ENCODE measurements around the gene GABBR2. TPM values are rescaled to one million over a fixed set of nuclear protein-coding genes. Genes with fewer than 3 reads are reported as not detected.

The GABBR2 gene
- total and polyA plus RNA-seq, 9 of the 15 experiments (the other 6 are each of a cell fraction or from before 2014, with no cell fraction given) = 0.15 to 1.9 (median 0.32) TPM

- Histone ChIP-seq H3K4me1 (replicated peaks in 1 of 2; ENCODE audit: control insufficient read depth in 2 of 2, insufficient read depth in 2 of 2, low read length in 2 of 2) (no peaks in the 10 kb centered on the region; a peak in 1 of 5 replicates), H3K4me2 (ENCODE audit: insufficient read depth, low read length) (no peak overlapping the region), H3K9me1 (ENCODE audit: control insufficient read depth, insufficient read depth, low read length) (no peaks in the 10 kb centered on the region), H3K9me3 (replicated peaks; ENCODE audit: control insufficient read depth, insufficient read depth, low read depth, low read length) (no peaks in the 10 kb centered on the region), H3K27ac (ENCODE audit: extremely low read depth, low read depth, low read length) (no peak overlapping the region), H3K36me3 (ENCODE audit: control insufficient read depth, insufficient read depth, low read length) (no peaks in the 10 kb centered on the region), H3K9ac (ENCODE audit: insufficient read depth in 1 of 2, low read depth in 2 of 2, low read length in 2 of 2) (no peak overlapping the region), H3K4me3 (no peak overlapping the region), H4K20me1 (replicated peaks; ENCODE audit: control insufficient read depth, insufficient read depth, low read length) (peaks cover 4% of the 10 kb centered on the region), H2AFZ (ENCODE audit: low read depth, low read length) (no peak overlapping the region), H3K79me2 (ENCODE audit: control insufficient read depth, insufficient read depth, low read length) (no peaks in the 10 kb centered on the region), H3K27me3 (ENCODE audit: control insufficient read depth in 2 of 2, insufficient read depth in 2 of 2, low read length in 2 of 2) (peaks cover 24 to 47% of the 10 kb centered on the region in 2 experiments; a peak in 4 of 5 replicates)
- BruUV-seq (replicated peaks) = no TSS peak
- TF ChIP-seq COPS2 (conservative IDR thresholded peaks at IDR 0.05) = no peak
- no peak for TF ChIP-seq NR2C2 (CRISPR knock-in tag; IDR thresholded peaks at IDR 0.05)
- no peak for TF ChIP-seq NR2C2 (tag; IDR thresholded peaks at IDR 0.05)
- TF ChIP-seq NFIC (IDR thresholded peaks at IDR 0.05) = no peak
- no peak for TF ChIP-seq GABPB2 (CRISPR knock-in tag; conservative IDR thresholded peaks at IDR 0.05)
- TF ChIP-seq RAD51 (IDR thresholded peaks at IDR 0.05; ENCODE audit: borderline replicate concordance, low read depth) = no peak
- TF ChIP-seq CSDE1 (IDR thresholded peaks at IDR 0.05) = no peak
- TF ChIP-seq IRF9 (tag; IDR thresholded peaks at IDR 0.05) = no peak
- no peak for TF ChIP-seq GTF2E2 (tag; IDR thresholded peaks at IDR 0.05)
- TF ChIP-seq HDAC1 (IDR thresholded peaks at IDR 0.05) = no peak
- no peak for TF ChIP-seq HIVEP1 (CRISPR knock-in tag; IDR thresholded peaks at IDR 0.05)
- TF ChIP-seq, protein P1, sequence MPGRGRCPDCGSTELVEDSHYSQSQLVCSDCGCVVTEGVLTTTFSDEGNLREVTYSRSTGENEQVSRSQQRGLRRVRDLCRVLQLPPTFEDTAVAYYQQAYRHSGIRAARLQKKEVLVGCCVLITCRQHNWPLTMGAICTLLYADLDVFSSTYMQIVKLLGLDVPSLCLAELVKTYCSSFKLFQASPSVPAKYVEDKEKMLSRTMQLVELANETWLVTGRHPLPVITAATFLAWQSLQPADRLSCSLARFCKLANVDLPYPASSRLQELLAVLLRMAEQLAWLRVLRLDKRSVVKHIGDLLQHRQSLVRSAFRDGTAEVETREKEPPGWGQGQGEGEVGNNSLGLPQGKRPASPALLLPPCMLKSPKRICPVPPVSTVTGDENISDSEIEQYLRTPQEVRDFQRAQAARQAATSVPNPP (IDR thresholded peaks at IDR 0.05; ENCODE audit: borderline replicate concordance, insufficient read depth, insufficient read length) = no peak
- no peak for TF ChIP-seq SIN3B (IDR thresholded peaks at IDR 0.05; ENCODE audit: low read depth)
- TF ChIP-seq, protein P2, sequence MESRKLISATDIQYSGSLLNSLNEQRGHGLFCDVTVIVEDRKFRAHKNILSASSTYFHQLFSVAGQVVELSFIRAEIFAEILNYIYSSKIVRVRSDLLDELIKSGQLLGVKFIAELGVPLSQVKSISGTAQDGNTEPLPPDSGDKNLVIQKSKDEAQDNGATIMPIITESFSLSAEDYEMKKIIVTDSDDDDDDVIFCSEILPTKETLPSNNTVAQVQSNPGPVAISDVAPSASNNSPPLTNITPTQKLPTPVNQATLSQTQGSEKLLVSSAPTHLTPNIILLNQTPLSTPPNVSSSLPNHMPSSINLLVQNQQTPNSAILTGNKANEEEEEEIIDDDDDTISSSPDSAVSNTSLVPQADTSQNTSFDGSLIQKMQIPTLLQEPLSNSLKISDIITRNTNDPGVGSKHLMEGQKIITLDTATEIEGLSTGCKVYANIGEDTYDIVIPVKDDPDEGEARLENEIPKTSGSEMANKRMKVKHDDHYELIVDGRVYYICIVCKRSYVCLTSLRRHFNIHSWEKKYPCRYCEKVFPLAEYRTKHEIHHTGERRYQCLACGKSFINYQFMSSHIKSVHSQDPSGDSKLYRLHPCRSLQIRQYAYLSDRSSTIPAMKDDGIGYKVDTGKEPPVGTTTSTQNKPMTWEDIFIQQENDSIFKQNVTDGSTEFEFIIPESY (CRISPR knock-in tag; IDR thresholded peaks at IDR 0.05) = no peak
- TF ChIP-seq HNRNPL (IDR thresholded peaks at IDR 0.05; ENCODE audit: low read depth, low read length) = no peak
- no peak for TF ChIP-seq MCM5 (IDR thresholded peaks at IDR 0.05; ENCODE audit: low read depth)
- TF ChIP-seq HDAC3 (IDR thresholded peaks at IDR 0.05; ENCODE audit: borderline replicate concordance, partially characterized antibody) = no peak
- ATAC-seq = no peak; the same call in 2 of the 3 replicates
- intact Hi-C loops (cut with micrococcal nuclease) (no loop called here), in situ Hi-C loops (cut with MboI) (no loop called here)
- ChIA-PET CTCF (ENCODE audit: low intra/inter-chr PET ratio) (no interaction called here), POLR2A (interaction anchor here (0.8 to 1.7 kb wide), 7 partner anchors 9 to 40 kb away, joined by 3 to 7 read pairs (median 4); no protein-coding TSS in a partner anchor)
- WGBS (ENCODE audit: insufficient coverage, low coverage, missing lambda C conversion rate) = 19% methylated on average over 7 of the region's 7 CpGs
- DNase-seq (ENCODE audit: extremely low read depth in 1 of 4, low spot score in 3 of 4) = no peak
- FAIRE-seq = no peak
These were observed 81.4 kb downstream of the GABBR2 start for GRCh38 chr9:98627296-98627695.

All from K562 (cell line).